Measurements from ENCODE around the gene COA8. TPM values are rescaled to one million over a fixed set of nuclear protein-coding genes. Genes with fewer than 3 reads are reported as not detected.

COA8 gene
- total and polyA plus RNA-seq, 9 of the 15 experiments (the other 6 are each of a cell fraction or from before 2014, with no cell fraction given), result 5.0 to 35.3 (median 25.7) TPM

- ChIA-PET CTCF (ENCODE audit: low intra/inter-chr PET ratio) (no interaction called here), POLR2A (interaction anchor here (0.6 to 2.0 kb wide), 6 partner anchors 9 to 199 kb away, joined by 3 to 5 read pairs (median 4); partner anchors contain the start of genes BAG5 and CKB)
- no peak overlapping the region for H2AFZ ChIP-seq (ENCODE audit: low read depth, low read length)
- H3K79me2 ChIP-seq (ENCODE audit: control insufficient read depth, insufficient read depth, low read length), result no peaks in the 10 kb centered on the region
- 0 out of 4 replicates have a peak overlapping the region, but pooled peaks of 1 of the 2 experiments have one; percentile 26 for H3K9ac ChIP-seq (ENCODE audit: insufficient read depth in 1 of 2, low read depth in 2 of 2, low read length in 2 of 2)
- TF ChIP-seq RBM39 (optimal IDR thresholded peaks at IDR 0.05; ENCODE audit: low read depth, low read length), result no peak
- TF ChIP-seq THAP7 (CRISPR knock-in tag; IDR thresholded peaks at IDR 0.05), result no peak
- TF ChIP-seq HMG20B (CRISPR knock-in tag; IDR thresholded peaks at IDR 0.05), result no peak
- TF ChIP-seq JUNB (CRISPR knock-in tag; conservative IDR thresholded peaks at IDR 0.05), result no peak
- no peak for TF ChIP-seq ZBED1 (IDR thresholded peaks at IDR 0.05)
- no peak for TF ChIP-seq TAF7 (tag; IDR thresholded peaks at IDR 0.05)
- no peak for TF ChIP-seq FOXK2 (conservative IDR thresholded peaks at IDR 0.05 in 1 of 2, IDR thresholded peaks at IDR 0.05 in 1 of 2; ENCODE audit: low read depth in 2 of 2)
- TF ChIP-seq TSC22D4 (tag; IDR thresholded peaks at IDR 0.05), result no peak
- TF ChIP-seq BDP1 (IDR thresholded peaks at IDR 0.05; ENCODE audit: insufficient read depth, insufficient read length), result no peak
- TF ChIP-seq ETS1 (conservative IDR thresholded peaks at IDR 0.05; ENCODE audit: control insufficient read depth, low read depth, low read length), result no peak
- no peaks in the 10 kb centered on the region for H3K9me3 ChIP-seq (replicated peaks; ENCODE audit: control insufficient read depth, insufficient read depth, low read depth, low read length)
- no peak overlapping the region for H3K27ac ChIP-seq (ENCODE audit: extremely low read depth, low read depth, low read length)
- no peak for FAIRE-seq
- intact Hi-C loops (cut with micrococcal nuclease) (no loop called here), in situ Hi-C loops (cut with MboI) (loop anchor here (10.0 kb wide), 1 partner anchor 452 kb away; the partner anchor contains the start of gene LBHD2)
- H3K27me3 ChIP-seq (ENCODE audit: control insufficient read depth in 2 of 2, insufficient read depth in 2 of 2, low read length in 2 of 2), result no peaks in the 10 kb centered on the region
- no peak; the same call in 2 of the 3 replicates for ATAC-seq
- BruUV-seq (replicated peaks), result no TSS peak
- peaks cover 0 to 81% of the 10 kb centered on the region in 2 experiments; a peak in 2 of 5 replicates for H3K4me1 ChIP-seq (replicated peaks in 1 of 2; ENCODE audit: control insufficient read depth in 2 of 2, insufficient read depth in 2 of 2, low read length in 2 of 2)
- H4K20me1 ChIP-seq (replicated peaks; ENCODE audit: control insufficient read depth, insufficient read depth, low read length), result no peaks in the 10 kb centered on the region
- no peaks in the 10 kb centered on the region for H3K9me1 ChIP-seq (ENCODE audit: control insufficient read depth, insufficient read depth, low read length)
- 61% methylated on average over 7 of the region's 9 CpGs for WGBS (ENCODE audit: insufficient coverage, low coverage, missing lambda C conversion rate)
- no peak overlapping the region for H3K4me3 ChIP-seq
- DNase-seq (ENCODE audit: extremely low read depth in 1 of 4, low spot score in 3 of 4), result no peak
- peaks cover 34% of the 10 kb centered on the region; the same call in 1 of the 3 replicates for H3K36me3 ChIP-seq (ENCODE audit: control insufficient read depth, insufficient read depth, low read length)
- H3K4me2 ChIP-seq (ENCODE audit: insufficient read depth, low read length), result no peak overlapping the region
Measured at GRCh38 chr14:103536693-103537092, 26.1 kb upstream of the COA8 start.
